Measurements from ENCODE around the gene AOC1. TPM values are rescaled to one million over a fixed set of nuclear protein-coding genes. Genes with fewer than 3 reads are reported as not detected.

AOC1 gene
- total RNA-seq, 2 donors from 2014 or later, result not detected

DNA sequence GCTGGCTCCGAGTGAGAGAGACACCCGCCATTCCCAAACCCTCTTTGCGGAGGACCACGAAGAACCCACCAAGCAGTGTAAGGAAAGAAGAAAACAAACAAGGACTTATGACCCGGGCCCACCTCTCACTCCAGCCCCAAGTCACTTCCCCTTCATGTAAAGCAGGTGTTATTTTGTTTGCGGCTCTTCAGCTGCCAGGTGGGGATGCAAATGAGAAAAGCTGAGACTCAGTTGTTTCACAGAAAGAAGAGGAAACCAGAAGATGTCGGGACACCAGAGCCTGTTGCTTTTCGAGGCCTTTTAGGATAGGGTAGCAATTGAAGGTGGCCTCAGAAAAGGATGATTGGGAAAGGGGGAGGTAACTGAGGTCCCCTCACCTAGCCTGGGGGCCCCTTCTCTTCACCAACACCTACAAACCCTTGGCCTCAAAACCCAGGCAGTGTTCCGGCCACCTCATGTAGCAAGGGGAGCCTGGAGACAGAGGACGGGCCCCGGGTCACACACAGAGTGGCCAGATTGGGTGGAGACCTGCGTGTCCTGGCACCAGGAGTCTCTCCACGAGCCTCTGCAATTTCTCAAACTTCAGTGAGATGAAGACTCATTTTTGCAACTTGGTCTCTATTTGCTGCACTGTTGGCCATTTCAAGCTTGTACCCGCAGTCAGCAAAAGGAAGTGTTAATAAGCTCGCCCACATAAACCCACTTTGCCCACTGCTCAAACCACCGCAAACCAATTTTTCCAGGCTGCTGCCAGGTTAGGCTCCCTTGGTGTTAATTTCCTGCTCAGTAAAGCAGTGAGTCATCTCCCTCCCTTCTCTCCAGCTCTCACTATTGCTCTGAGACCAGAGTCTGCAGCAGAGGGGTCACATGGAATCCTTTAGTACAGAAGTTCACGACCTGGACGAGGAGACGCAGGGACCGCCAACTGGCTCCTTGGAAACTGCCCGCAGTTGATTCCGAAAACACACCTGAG lies 45.5 kb downstream of the AOC1 start:
- Histone ChIP-seq H3K4me3 (no peak overlapping the region), H3K9me3 (peaks cover 0 to 8% of the 10 kb centered on the region in 2 donors), H3K36me3 (no peaks in the 10 kb centered on the region), H3K4me1 (peaks cover 0 to 26% of the 10 kb centered on the region in 2 donors), H3K27ac (no peak overlapping the region), H3K27me3 (peaks cover 0 to 4% of the 10 kb centered on the region in 2 donors)
- no peak for TF ChIP-seq CTCF (IDR thresholded peaks at IDR 0.05)
- DNase-seq (ENCODE audit: low spot score), result no peak

DNA sequence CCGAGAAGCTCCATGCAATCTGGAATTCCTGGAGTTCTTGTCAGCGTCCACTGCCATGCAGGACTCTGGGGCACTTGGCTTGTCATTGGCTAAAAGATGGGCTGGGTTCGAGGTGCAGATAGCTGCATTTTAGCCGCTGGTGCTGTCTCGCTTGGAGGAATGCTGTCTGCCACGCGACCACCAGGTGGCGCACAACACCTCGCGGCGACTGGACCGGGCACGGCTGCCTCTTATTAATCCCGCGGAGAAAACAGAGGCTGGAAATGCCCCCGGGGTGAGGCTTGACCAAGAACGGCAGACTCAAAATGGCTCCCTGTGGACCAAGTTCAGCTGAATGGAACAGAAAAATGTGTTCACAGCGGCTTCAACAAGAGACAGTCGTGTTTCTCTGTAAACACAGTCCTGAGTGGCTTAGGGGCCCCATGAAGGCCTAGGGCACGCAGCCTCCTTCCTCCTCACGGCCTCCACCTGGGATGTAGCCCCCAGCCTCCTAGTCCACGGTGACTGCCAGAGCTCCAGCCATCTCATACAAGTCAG lies 46.2 kb downstream of the AOC1 start:
- TF ChIP-seq CTCF (IDR thresholded peaks at IDR 0.05), result peak; percentile 93 to 98
- Histone ChIP-seq H3K4me1 (peaks cover 0 to 33% of the 10 kb centered on the region in 2 donors), H3K27me3 (peaks cover 0 to 4% of the 10 kb centered on the region in 2 donors), H3K36me3 (no peaks in the 10 kb centered on the region), H3K9me3 (peaks cover 0 to 3% of the 10 kb centered on the region in 2 donors), H3K27ac (no peak overlapping the region), H3K4me3 (no peak overlapping the region)
- DNase-seq (ENCODE audit: low spot score), result peak; percentile 82

GRCh38 chr7:150900675-150901074 lies 48.4 kb downstream of the AOC1 start:
- no peak for TF ChIP-seq CTCF (IDR thresholded peaks at IDR 0.05)
- no peaks in the 10 kb centered on the region for H3K36me3 ChIP-seq
- peaks cover 0 to 4% of the 10 kb centered on the region in 2 donors for H3K27me3 ChIP-seq
- no peak for DNase-seq (ENCODE audit: low spot score)
- H3K9me3 ChIP-seq, result no peaks in the 10 kb centered on the region
- no peak overlapping the region for H3K4me3 ChIP-seq
- H3K4me1 ChIP-seq, result peaks cover 0 to 41% of the 10 kb centered on the region in 2 donors
- no peak overlapping the region for H3K27ac ChIP-seq

GRCh38 chr7:150901160-150902035 lies 49.1 kb downstream of the AOC1 start:
- no peak for DNase-seq (ENCODE audit: low spot score)
- H3K9me3 ChIP-seq, result no peaks in the 10 kb centered on the region
- H3K27ac ChIP-seq, result peak overlapping the region in 1 of 2 donors; percentile 18
- no peaks in the 10 kb centered on the region for H3K36me3 ChIP-seq
- peaks cover 0 to 4% of the 10 kb centered on the region in 2 donors for H3K27me3 ChIP-seq
- peaks cover 0 to 41% of the 10 kb centered on the region in 2 donors for H3K4me1 ChIP-seq
- H3K4me3 ChIP-seq, result no peak overlapping the region
- TF ChIP-seq CTCF (IDR thresholded peaks at IDR 0.05), result no peak

Data from right atrium auricular region (tissue), 2 donors.